ENCODE data around the gene RYR3.

The RYR3 gene

GRCh38 chr15:33490703-33491102 lies 179.9 kb downstream of the RYR3 start:
- H3K4me3 ChIP-seq (ENCODE audit: low read depth, low read length), result no peak overlapping the region
- TF ChIP-seq CTCF (IDR thresholded peaks at IDR 0.05; ENCODE audit: borderline replicate concordance, insufficient read depth, low read depth, low read length), result no peak

- no peak overlapping the region for H3K4me3 ChIP-seq (ENCODE audit: low read depth, low read length)
- no peak for TF ChIP-seq CTCF (IDR thresholded peaks at IDR 0.05; ENCODE audit: borderline replicate concordance, insufficient read depth, low read depth, low read length)
Measured at GRCh38 chr15:33492434-33493052, 181.8 kb downstream of the RYR3 start.

GRCh38 chr15:33494306-33494705 lies 183.5 kb downstream of the RYR3 start:
- H3K4me3 ChIP-seq (ENCODE audit: low read depth, low read length), result no peak overlapping the region
- TF ChIP-seq CTCF (IDR thresholded peaks at IDR 0.05; ENCODE audit: borderline replicate concordance, insufficient read depth, low read depth, low read length), result no peak

- TF ChIP-seq CTCF (IDR thresholded peaks at IDR 0.05; ENCODE audit: borderline replicate concordance, insufficient read depth, low read depth, low read length), result no peak
- no peak overlapping the region for H3K4me3 ChIP-seq (ENCODE audit: low read depth, low read length)
Measured at GRCh38 chr15:33500432-33501195, 189.8 kb downstream of the RYR3 start.

GRCh38 chr15:33503681-33504080 lies 192.9 kb downstream of the RYR3 start:
- no peak overlapping the region for H3K4me3 ChIP-seq (ENCODE audit: low read depth, low read length)
- TF ChIP-seq CTCF (IDR thresholded peaks at IDR 0.05; ENCODE audit: borderline replicate concordance, insufficient read depth, low read depth, low read length), result no peak

GRCh38 chr15:33506781-33507296 lies 196.1 kb downstream of the RYR3 start:
- no peak overlapping the region for H3K4me3 ChIP-seq (ENCODE audit: low read depth, low read length)
- no peak for TF ChIP-seq CTCF (IDR thresholded peaks at IDR 0.05; ENCODE audit: borderline replicate concordance, insufficient read depth, low read depth, low read length)

GRCh38 chr15:33508703-33509102 lies 197.9 kb downstream of the RYR3 start:
- no peak for TF ChIP-seq CTCF (IDR thresholded peaks at IDR 0.05; ENCODE audit: borderline replicate concordance, insufficient read depth, low read depth, low read length)

More at GRCh38 chr15:33508703-33509102, 197.9 kb downstream of the RYR3 start:
- no peak overlapping the region for H3K4me3 ChIP-seq (ENCODE audit: low read depth, low read length)
